Measurements from ENCODE around the gene DPYD. TPM values are rescaled to one million over a fixed set of nuclear protein-coding genes. Genes with fewer than 3 reads are reported as not detected.
"Not testable (repeated sequence)": the region's sequence is repeated elsewhere in the genome, so short reads cannot be mapped to it uniquely, and the experiment has no call there.

DPYD gene
- total RNA-seq, 2 donors from 2014 or later, result 52.3 to 53.6 TPM

- Mint-ChIP-seq H3K27ac (no peak overlapping the region), H3K36me3 (ENCODE audit: low read depth) (no peaks in the 10 kb centered on the region), H3K4me3 (no peak overlapping the region), H3K27me3 (no peaks in the 10 kb centered on the region), H3K4me1 (peaks cover 2% of the 10 kb centered on the region)
- ATAC-seq, result no peak
- H3K9me3 ChIP-seq (ENCODE audit: control insufficient read depth, low read length, poor library complexity, severe bottlenecking), result no peaks in the 10 kb centered on the region
- DNase-seq, result no peak
Measured at GRCh38 chr1:97245682-97246081, 675.2 kb downstream of the DPYD start.

GRCh38 chr1:97245026-97245425, 675.8 kb downstream of the DPYD start:
- no peaks in the 10 kb centered on the region for H3K9me3 ChIP-seq (ENCODE audit: control insufficient read depth, low read length, poor library complexity, severe bottlenecking)
- DNase-seq, result no peak
- H3K27me3 Mint-ChIP-seq, result no peaks in the 10 kb centered on the region
- H3K27ac Mint-ChIP-seq, result no peak overlapping the region
- H3K36me3 Mint-ChIP-seq (ENCODE audit: low read depth), result no peaks in the 10 kb centered on the region
- ATAC-seq, result no peak
- no peak overlapping the region for H3K4me3 Mint-ChIP-seq
- H3K4me1 Mint-ChIP-seq, result peaks cover 2% of the 10 kb centered on the region

GRCh38 chr1:97243973-97244560, 676.8 kb downstream of the DPYD start:
- DNase-seq, result no peak
- Mint-ChIP-seq H3K27ac (no peak overlapping the region), H3K4me3 (no peak overlapping the region), H3K36me3 (ENCODE audit: low read depth) (no peaks in the 10 kb centered on the region), H3K27me3 (no peaks in the 10 kb centered on the region), H3K4me1 (peaks cover 2% of the 10 kb centered on the region)
- no peaks in the 10 kb centered on the region for H3K9me3 ChIP-seq (ENCODE audit: control insufficient read depth, low read length, poor library complexity, severe bottlenecking)
- ATAC-seq, result no peak

- peaks cover 2% of the 10 kb centered on the region for H3K36me3 Mint-ChIP-seq (ENCODE audit: low read depth)
- DNase-seq, result no peak
- ATAC-seq, result no peak
- no peak overlapping the region for H3K27ac Mint-ChIP-seq
- H3K27me3 Mint-ChIP-seq, result no peaks in the 10 kb centered on the region
- no peaks in the 10 kb centered on the region for H3K4me1 Mint-ChIP-seq
- no peak overlapping the region for H3K4me3 Mint-ChIP-seq
- H3K9me3 ChIP-seq (ENCODE audit: control insufficient read depth, low read length, poor library complexity, severe bottlenecking), result no peaks in the 10 kb centered on the region
Measured at GRCh38 chr1:97238816-97239215, 682.0 kb downstream of the DPYD start.

GRCh38 chr1:97231354-97231753, 689.5 kb downstream of the DPYD start:
- H3K27ac Mint-ChIP-seq; H3K4me3 Mint-ChIP-seq; H3K27me3 Mint-ChIP-seq; ATAC-seq; H3K9me3 ChIP-seq (ENCODE audit: control insufficient read depth, low read length, poor library complexity, severe bottlenecking); H3K4me1 Mint-ChIP-seq; DNase-seq: not testable (repeated sequence)
- peaks cover 15% of the 10 kb centered on the region for H3K36me3 Mint-ChIP-seq (ENCODE audit: low read depth)

GRCh38 chr1:97212671-97213070, 708.2 kb downstream of the DPYD start:
- peaks cover 2% of the 10 kb centered on the region for H3K4me1 Mint-ChIP-seq
- no peak for ATAC-seq
- H3K27ac Mint-ChIP-seq, result no peak overlapping the region
- peaks cover 2% of the 10 kb centered on the region for H3K36me3 Mint-ChIP-seq (ENCODE audit: low read depth)
- H3K9me3 ChIP-seq (ENCODE audit: control insufficient read depth, low read length, poor library complexity, severe bottlenecking), result no peaks in the 10 kb centered on the region
- H3K4me3 Mint-ChIP-seq, result no peak overlapping the region
- no peak for DNase-seq
- H3K27me3 Mint-ChIP-seq, result no peaks in the 10 kb centered on the region

GRCh38 chr1:97210307-97210706, 710.5 kb downstream of the DPYD start:
- Mint-ChIP-seq H3K27me3 (no peaks in the 10 kb centered on the region), H3K4me3 (no peak overlapping the region), H3K36me3 (ENCODE audit: low read depth) (peaks cover 2% of the 10 kb centered on the region), H3K4me1 (peaks cover 2% of the 10 kb centered on the region), H3K27ac (no peak overlapping the region)
- no peak for ATAC-seq
- DNase-seq, result no peak
- H3K9me3 ChIP-seq (ENCODE audit: control insufficient read depth, low read length, poor library complexity, severe bottlenecking), result no peaks in the 10 kb centered on the region

- H3K4me1 Mint-ChIP-seq, result peaks cover 2% of the 10 kb centered on the region
- peaks cover 2% of the 10 kb centered on the region for H3K36me3 Mint-ChIP-seq (ENCODE audit: low read depth)
- H3K27me3 Mint-ChIP-seq, result no peaks in the 10 kb centered on the region
- H3K4me3 Mint-ChIP-seq, result no peak overlapping the region
- H3K27ac Mint-ChIP-seq, result no peak overlapping the region
- no peak for ATAC-seq
- no peak for DNase-seq
- no peaks in the 10 kb centered on the region for H3K9me3 ChIP-seq (ENCODE audit: control insufficient read depth, low read length, poor library complexity, severe bottlenecking)
Measured at GRCh38 chr1:97209381-97209957, 711.4 kb downstream of the DPYD start.

GRCh38 chr1:97207868-97208267, 713.0 kb downstream of the DPYD start:
- Mint-ChIP-seq H3K27ac (no peak overlapping the region), H3K4me1 (peaks cover 4% of the 10 kb centered on the region)
- ATAC-seq, result no peak

GRCh38 chr1:97204468-97204867, 716.4 kb downstream of the DPYD start:
- H3K27me3 Mint-ChIP-seq, result no peaks in the 10 kb centered on the region
- ATAC-seq, result no peak

More at GRCh38 chr1:97207868-97208267, 713.0 kb downstream of the DPYD start:
- Mint-ChIP-seq H3K36me3 (ENCODE audit: low read depth) (no peaks in the 10 kb centered on the region), H3K27me3 (no peaks in the 10 kb centered on the region), H3K4me3 (no peak overlapping the region)
- DNase-seq, result no peak
- no peaks in the 10 kb centered on the region for H3K9me3 ChIP-seq (ENCODE audit: control insufficient read depth, low read length, poor library complexity, severe bottlenecking)

GRCh38 chr1:97202481-97203380, 718.1 kb downstream of the DPYD start:
- Mint-ChIP-seq H3K27me3 (no peaks in the 10 kb centered on the region), H3K36me3 (ENCODE audit: low read depth) (no peaks in the 10 kb centered on the region), H3K4me1 (peaks cover 2% of the 10 kb centered on the region), H3K27ac (no peak overlapping the region), H3K4me3 (no peak overlapping the region)
- no peak for ATAC-seq
- no peak for DNase-seq
- no peaks in the 10 kb centered on the region for H3K9me3 ChIP-seq (ENCODE audit: control insufficient read depth, low read length, poor library complexity, severe bottlenecking)

More at GRCh38 chr1:97204468-97204867, 716.4 kb downstream of the DPYD start:
- Mint-ChIP-seq H3K4me3 (no peak overlapping the region), H3K4me1 (peaks cover 4% of the 10 kb centered on the region), H3K36me3 (ENCODE audit: low read depth) (no peaks in the 10 kb centered on the region), H3K27ac (no peak overlapping the region)
- DNase-seq, result no peak
- H3K9me3 ChIP-seq (ENCODE audit: control insufficient read depth, low read length, poor library complexity, severe bottlenecking), result no peaks in the 10 kb centered on the region

- no peak overlapping the region for H3K4me3 Mint-ChIP-seq
- ATAC-seq (no peak), DNase-seq (no peak)
- H3K27me3 Mint-ChIP-seq, result no peaks in the 10 kb centered on the region
- peaks cover 2% of the 10 kb centered on the region for H3K4me1 Mint-ChIP-seq
- no peak overlapping the region for H3K27ac Mint-ChIP-seq
- H3K36me3 Mint-ChIP-seq (ENCODE audit: low read depth), result no peaks in the 10 kb centered on the region
- no peaks in the 10 kb centered on the region for H3K9me3 ChIP-seq (ENCODE audit: control insufficient read depth, low read length, poor library complexity, severe bottlenecking)
Measured at GRCh38 chr1:97201641-97202040, 719.2 kb downstream of the DPYD start.

- Mint-ChIP-seq H3K27ac (no peak overlapping the region), H3K36me3 (ENCODE audit: low read depth) (peaks cover 3% of the 10 kb centered on the region), H3K4me3 (no peak overlapping the region), H3K27me3 (no peaks in the 10 kb centered on the region), H3K4me1 (peaks cover 2% of the 10 kb centered on the region)
- no peaks in the 10 kb centered on the region for H3K9me3 ChIP-seq (ENCODE audit: control insufficient read depth, low read length, poor library complexity, severe bottlenecking)
- no peak for ATAC-seq
- DNase-seq, result no peak
Measured at GRCh38 chr1:97200595-97200994, 720.2 kb downstream of the DPYD start.
